HepG2 (cell line): Measurements from ENCODE around the gene RABGGTA. TPM values are rescaled to one million over a fixed set of nuclear protein-coding genes. Genes with fewer than 3 reads are reported as not detected.

ENCODE experiments used
- CHD2 ChIP-seq: IDR thresholded peaks from 2 replicates; pipeline ENCODE4 v1.6.1; 2011; ENCODE audit warnings: low read depth, low read length, improper control_type of control experiment
- GFI1 ChIP-seq: sonication (generic); formaldehyde crosslinking; IDR thresholded peaks from 2 replicates; pipeline ENCODE4 v1.5.0; 2020; ENCODE audit warnings: missing genetic modification reagents, mild to moderate bottlenecking, borderline replicate concordance
- GPN1 ChIP-seq: sonication (generic); formaldehyde crosslinking; IDR thresholded peaks from 2 replicates; pipeline ENCODE4 v1.5.1; 2020; ENCODE audit warnings: missing genetic modification reagents, borderline replicate concordance
- IKZF1 ChIP-seq: fragments of 450-650 bp; IDR thresholded peaks from 2 replicates; pipeline ENCODE4 v1.7.1; 2016
- JUNB ChIP-seq: sonication (generic); formaldehyde crosslinking; IDR thresholded peaks from 2 replicates; pipeline ENCODE4 v1.8.0; 2022; ENCODE audit warnings: missing genetic modification reagents, mild to moderate bottlenecking, borderline replicate concordance
- KDM6A ChIP-seq: IDR thresholded peaks from 2 replicates; pipeline ENCODE4 v1.6.1; 2016; ENCODE audit warnings: low read depth
- MAFK ChIP-seq, 2 experiments: IDR thresholded peaks in 1 of 2; conservative IDR thresholded peaks in 1 of 2; 2 replicates each; pipeline ENCODE4 v1.6.1; 2011; ENCODE audit warnings: improper control_type of control experiment in 2 of 2, low read length in 2 of 2
- MTA1 ChIP-seq: sonication (generic); formaldehyde crosslinking; IDR thresholded peaks from 2 replicates; pipeline ENCODE4 v1.4.0; 2020; ENCODE audit warnings: missing genetic modification reagents, mild to moderate bottlenecking, borderline replicate concordance
- RARG ChIP-seq: sonication (generic); formaldehyde crosslinking; IDR thresholded peaks from 2 replicates; pipeline ENCODE4 v1.4.0; 2020; ENCODE audit warnings: low read depth, mild to moderate bottlenecking, missing genetic modification reagents
- RXRA ChIP-seq: sonication (generic); formaldehyde crosslinking; IDR thresholded peaks from 2 replicates; pipeline ENCODE4 v1.5.1; 2020; ENCODE audit warnings: missing genetic modification reagents
- TCF12 ChIP-seq, 2 experiments: fragments of 450-650 bp in 1 of 2; sonication (generic) in 1 of 2; formaldehyde crosslinking in 1 of 2; IDR thresholded peaks; 2 replicates each; pipeline versions ENCODE4 v1.6.1 to v1.8.0; 2017 to 2022; ENCODE audit warnings: antibody characterized with exemption in 1 of 2, mild to moderate bottlenecking in 1 of 2, missing genetic modification reagents in 1 of 2, moderate library complexity in 1 of 2
- ZNF12 ChIP-seq: sonication (generic); formaldehyde crosslinking; IDR thresholded peaks from 2 replicates; pipeline ENCODE4 v1.5.0; 2020; ENCODE audit warnings: missing genetic modification reagents
- ZNF713 ChIP-seq: sonication (generic); formaldehyde crosslinking; IDR thresholded peaks from 2 replicates; pipeline ENCODE4 v1.4.0; 2020; ENCODE audit warnings: mild to moderate bottlenecking, missing genetic modification reagents
- ZNF773 ChIP-seq: sonication (generic); formaldehyde crosslinking; IDR thresholded peaks from 2 replicates; pipeline ENCODE4 v1.4.0; 2020; ENCODE audit warnings: missing genetic modification reagents, borderline replicate concordance
- polyA plus RNA-seq, 8 experiments: library from polyadenylated mRNA; depleted of rRNA in 3 of 8; stranded (reverse) in 7 of 8; unstranded in 1 of 8; fragments of >200 nt; fragmentation: Illumina TruSeq in 4 of 8; extraction: Trizol in 4 of 8; gene quantifications; 2 replicates each; pipeline versions ENCODE4 v1.2.1 to v1.2.3, GENCODE V29; 2011 to 2016; ENCODE audit warnings: low read depth in 4 of 8, missing spikeins in 1 of 8, mixed read lengths in 1 of 8; ENCODE audit not compliant: insufficient read depth in 1 of 8
- total RNA-seq, 5 experiments: library from RNA; depleted of rRNA; stranded (reverse); fragments of >200 nt; fragmentation: Illumina TruSeq; extraction: Trizol; gene quantifications; 2 replicates each; pipeline ENCODE4 v1.2.3, GENCODE V29; 2016; ENCODE audit warnings: low read depth in 1 of 5
- TF ChIP-seq, protein P1 (sequence below): IDR thresholded peaks from 2 replicates; pipeline ENCODE4 v1.6.1; 2016; ENCODE audit warnings: low read depth, control low read depth
- TF ChIP-seq, protein P2 (sequence below): sonication (generic); formaldehyde crosslinking; IDR thresholded peaks from 2 replicates; pipeline ENCODE4 v1.4.0; 2020; ENCODE audit warnings: missing genetic modification reagents
- TF ChIP-seq, protein P3 (sequence below): sonication (generic); formaldehyde crosslinking; IDR thresholded peaks from 2 replicates; pipeline ENCODE4; 2020; ENCODE audit warnings: missing genetic modification reagents, mild to moderate bottlenecking, borderline replicate concordance
- TF ChIP-seq, protein P4 (sequence below): sonication (generic); formaldehyde crosslinking; conservative IDR thresholded peaks from 2 replicates; pipeline ENCODE4 v1.4.0; 2020; ENCODE audit warnings: missing genetic modification reagents
- TF ChIP-seq, protein P5 (sequence below): sonication (generic); formaldehyde crosslinking; IDR thresholded peaks from 2 replicates; pipeline ENCODE4 v1.5.0; 2020; ENCODE audit warnings: mild to moderate bottlenecking, low read depth, missing genetic modification reagents, borderline replicate concordance
- TF ChIP-seq, protein P6 (sequence below): sonication (generic); formaldehyde crosslinking; IDR thresholded peaks from 2 replicates; pipeline ENCODE4 v1.5.0; 2020; ENCODE audit warnings: mild to moderate bottlenecking, missing genetic modification reagents

RABGGTA gene
- total and polyA plus RNA-seq, 2 of the 13 experiments (the other 11 are each of a cell fraction or from before 2014, with no cell fraction given) = 57.9 to 90.8 TPM

DNA sequence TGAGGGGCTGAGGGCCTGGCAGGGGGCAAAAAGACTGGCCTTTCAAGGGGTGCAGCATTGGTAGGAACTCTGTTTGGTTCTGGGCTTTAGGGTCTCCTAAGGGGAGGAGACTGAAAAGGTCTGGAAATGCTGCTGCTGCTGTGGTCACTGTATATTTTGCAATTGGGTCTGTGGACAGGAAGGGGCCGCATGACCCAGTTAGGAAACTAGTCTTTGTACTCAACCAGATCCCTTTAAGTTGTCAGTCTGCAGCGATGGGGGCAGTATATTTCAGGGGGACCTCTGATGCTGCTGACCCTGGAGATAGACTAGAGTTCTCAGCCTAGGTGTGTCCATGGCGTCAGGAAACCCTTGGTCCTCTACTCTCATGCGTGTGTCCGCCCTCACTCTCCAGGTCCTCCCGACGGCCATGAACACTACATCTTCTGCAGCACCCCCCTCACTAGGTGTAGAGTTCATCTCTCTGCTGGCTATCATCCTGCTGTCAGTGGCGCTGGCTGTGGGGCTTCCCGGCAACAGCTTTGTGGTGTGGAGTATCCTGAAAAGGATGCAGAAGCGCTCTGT is 43.9 kb upstream of the RABGGTA start (continued):
- TF ChIP-seq, protein P1, sequence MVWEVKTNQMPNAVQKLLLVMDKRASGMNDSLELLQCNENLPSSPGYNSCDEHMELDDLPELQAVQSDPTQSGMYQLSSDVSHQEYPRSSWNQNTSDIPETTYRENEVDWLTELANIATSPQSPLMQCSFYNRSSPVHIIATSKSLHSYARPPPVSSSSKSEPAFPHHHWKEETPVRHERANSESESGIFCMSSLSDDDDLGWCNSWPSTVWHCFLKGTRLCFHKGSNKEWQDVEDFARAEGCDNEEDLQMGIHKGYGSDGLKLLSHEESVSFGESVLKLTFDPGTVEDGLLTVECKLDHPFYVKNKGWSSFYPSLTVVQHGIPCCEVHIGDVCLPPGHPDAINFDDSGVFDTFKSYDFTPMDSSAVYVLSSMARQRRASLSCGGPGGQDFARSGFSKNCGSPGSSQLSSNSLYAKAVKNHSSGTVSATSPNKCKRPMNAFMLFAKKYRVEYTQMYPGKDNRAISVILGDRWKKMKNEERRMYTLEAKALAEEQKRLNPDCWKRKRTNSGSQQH (CRISPR knock-in tag) = no peak
- TF ChIP-seq TCF12 (IDR thresholded peaks at IDR 0.05) = no peak
- no peak for TF ChIP-seq TCF12 (CRISPR knock-in tag; IDR thresholded peaks at IDR 0.05)
- no peak for TF ChIP-seq ZNF773 (CRISPR knock-in tag)
- no peak for TF ChIP-seq MAFK (conservative IDR thresholded peaks at IDR 0.05 in 1 of 2, IDR thresholded peaks at IDR 0.05 in 1 of 2; ENCODE audit: low read length in 2 of 2)
- TF ChIP-seq, protein P2, sequence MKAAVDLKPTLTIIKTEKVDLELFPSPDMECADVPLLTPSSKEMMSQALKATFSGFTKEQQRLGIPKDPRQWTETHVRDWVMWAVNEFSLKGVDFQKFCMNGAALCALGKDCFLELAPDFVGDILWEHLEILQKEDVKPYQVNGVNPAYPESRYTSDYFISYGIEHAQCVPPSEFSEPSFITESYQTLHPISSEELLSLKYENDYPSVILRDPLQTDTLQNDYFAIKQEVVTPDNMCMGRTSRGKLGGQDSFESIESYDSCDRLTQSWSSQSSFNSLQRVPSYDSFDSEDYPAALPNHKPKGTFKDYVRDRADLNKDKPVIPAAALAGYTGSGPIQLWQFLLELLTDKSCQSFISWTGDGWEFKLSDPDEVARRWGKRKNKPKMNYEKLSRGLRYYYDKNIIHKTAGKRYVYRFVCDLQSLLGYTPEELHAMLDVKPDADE = no peak
- no peak for TF ChIP-seq IKZF1
- no peak for TF ChIP-seq GPN1 (CRISPR knock-in tag)
- TF ChIP-seq, protein P3, sequence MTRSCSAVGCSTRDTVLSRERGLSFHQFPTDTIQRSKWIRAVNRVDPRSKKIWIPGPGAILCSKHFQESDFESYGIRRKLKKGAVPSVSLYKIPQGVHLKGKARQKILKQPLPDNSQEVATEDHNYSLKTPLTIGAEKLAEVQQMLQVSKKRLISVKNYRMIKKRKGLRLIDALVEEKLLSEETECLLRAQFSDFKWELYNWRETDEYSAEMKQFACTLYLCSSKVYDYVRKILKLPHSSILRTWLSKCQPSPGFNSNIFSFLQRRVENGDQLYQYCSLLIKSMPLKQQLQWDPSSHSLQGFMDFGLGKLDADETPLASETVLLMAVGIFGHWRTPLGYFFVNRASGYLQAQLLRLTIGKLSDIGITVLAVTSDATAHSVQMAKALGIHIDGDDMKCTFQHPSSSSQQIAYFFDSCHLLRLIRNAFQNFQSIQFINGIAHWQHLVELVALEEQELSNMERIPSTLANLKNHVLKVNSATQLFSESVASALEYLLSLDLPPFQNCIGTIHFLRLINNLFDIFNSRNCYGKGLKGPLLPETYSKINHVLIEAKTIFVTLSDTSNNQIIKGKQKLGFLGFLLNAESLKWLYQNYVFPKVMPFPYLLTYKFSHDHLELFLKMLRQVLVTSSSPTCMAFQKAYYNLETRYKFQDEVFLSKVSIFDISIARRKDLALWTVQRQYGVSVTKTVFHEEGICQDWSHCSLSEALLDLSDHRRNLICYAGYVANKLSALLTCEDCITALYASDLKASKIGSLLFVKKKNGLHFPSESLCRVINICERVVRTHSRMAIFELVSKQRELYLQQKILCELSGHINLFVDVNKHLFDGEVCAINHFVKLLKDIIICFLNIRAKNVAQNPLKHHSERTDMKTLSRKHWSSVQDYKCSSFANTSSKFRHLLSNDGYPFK = no peak
- TF ChIP-seq RXRA (CRISPR knock-in tag) = no peak; the same call in 1 of the 2 replicates
- 0 out of 2 replicates have a peak, but pooled peaks have one; percentile 13 for TF ChIP-seq KDM6A
- TF ChIP-seq MTA1 = no peak
- TF ChIP-seq, protein P4, sequence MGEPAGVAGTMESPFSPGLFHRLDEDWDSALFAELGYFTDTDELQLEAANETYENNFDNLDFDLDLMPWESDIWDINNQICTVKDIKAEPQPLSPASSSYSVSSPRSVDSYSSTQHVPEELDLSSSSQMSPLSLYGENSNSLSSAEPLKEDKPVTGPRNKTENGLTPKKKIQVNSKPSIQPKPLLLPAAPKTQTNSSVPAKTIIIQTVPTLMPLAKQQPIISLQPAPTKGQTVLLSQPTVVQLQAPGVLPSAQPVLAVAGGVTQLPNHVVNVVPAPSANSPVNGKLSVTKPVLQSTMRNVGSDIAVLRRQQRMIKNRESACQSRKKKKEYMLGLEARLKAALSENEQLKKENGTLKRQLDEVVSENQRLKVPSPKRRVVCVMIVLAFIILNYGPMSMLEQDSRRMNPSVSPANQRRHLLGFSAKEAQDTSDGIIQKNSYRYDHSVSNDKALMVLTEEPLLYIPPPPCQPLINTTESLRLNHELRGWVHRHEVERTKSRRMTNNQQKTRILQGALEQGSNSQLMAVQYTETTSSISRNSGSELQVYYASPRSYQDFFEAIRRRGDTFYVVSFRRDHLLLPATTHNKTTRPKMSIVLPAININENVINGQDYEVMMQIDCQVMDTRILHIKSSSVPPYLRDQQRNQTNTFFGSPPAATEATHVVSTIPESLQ = no peak; the same call in 1 of the 2 replicates
- TF ChIP-seq ZNF12 (CRISPR knock-in tag) = no peak
- TF ChIP-seq JUNB (CRISPR knock-in tag) = no peak
- TF ChIP-seq CHD2 = no peak
- no peak for TF ChIP-seq GFI1
- TF ChIP-seq, protein P5, sequence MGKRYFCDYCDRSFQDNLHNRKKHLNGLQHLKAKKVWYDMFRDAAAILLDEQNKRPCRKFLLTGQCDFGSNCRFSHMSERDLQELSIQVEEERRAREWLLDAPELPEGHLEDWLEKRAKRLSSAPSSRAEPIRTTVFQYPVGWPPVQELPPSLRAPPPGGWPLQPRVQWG (CRISPR knock-in tag) = no peak
- TF ChIP-seq RARG (CRISPR knock-in tag) = no peak
- no peak for TF ChIP-seq ZNF713 (CRISPR knock-in tag)
- TF ChIP-seq, protein P6, sequence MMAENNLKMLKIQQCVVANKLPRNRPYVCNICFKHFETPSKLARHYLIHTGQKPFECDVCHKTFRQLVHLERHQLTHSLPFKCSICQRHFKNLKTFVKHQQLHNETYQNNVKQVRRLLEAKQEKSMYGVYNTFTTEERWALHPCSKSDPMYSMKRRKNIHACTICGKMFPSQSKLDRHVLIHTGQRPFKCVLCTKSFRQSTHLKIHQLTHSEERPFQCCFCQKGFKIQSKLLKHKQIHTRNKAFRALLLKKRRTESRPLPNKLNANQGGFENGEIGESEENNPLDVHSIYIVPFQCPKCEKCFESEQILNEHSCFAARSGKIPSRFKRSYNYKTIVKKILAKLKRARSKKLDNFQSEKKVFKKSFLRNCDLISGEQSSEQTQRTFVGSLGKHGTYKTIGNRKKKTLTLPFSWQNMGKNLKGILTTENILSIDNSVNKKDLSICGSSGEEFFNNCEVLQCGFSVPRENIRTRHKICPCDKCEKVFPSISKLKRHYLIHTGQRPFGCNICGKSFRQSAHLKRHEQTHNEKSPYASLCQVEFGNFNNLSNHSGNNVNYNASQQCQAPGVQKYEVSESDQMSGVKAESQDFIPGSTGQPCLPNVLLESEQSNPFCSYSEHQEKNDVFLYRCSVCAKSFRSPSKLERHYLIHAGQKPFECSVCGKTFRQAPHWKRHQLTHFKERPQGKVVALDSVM (CRISPR knock-in tag) = no peak
